T-helper 22 cell (primary cell): ENCODE data around the gene MTR.
"Not testable (repeated sequence)": the region's sequence is repeated elsewhere in the genome, so short reads cannot be mapped to it uniquely, and the experiment has no call there.

ENCODE experiments used
- DNase-seq: peaks from one replicate; pipeline ENCODE4 v3.0.0-alpha.2; 2020; ENCODE audit warnings: low read depth

MTR gene

GRCh38 chr1:236834876-236835275 lies 39.8 kb downstream of the MTR start:
- no peak for DNase-seq

GRCh38 chr1:236835491-236835890 lies 40.4 kb downstream of the MTR start:
- no peak for DNase-seq

GRCh38 chr1:236836157-236836556 lies 41.1 kb downstream of the MTR start:
- DNase-seq, result no peak

GRCh38 chr1:236837115-236837514 lies 42.0 kb downstream of the MTR start:
- no peak for DNase-seq

- no peak for DNase-seq
Observed at GRCh38 chr1:236837897-236838296, 42.8 kb downstream of the MTR start.

GRCh38 chr1:236841341-236841740 lies 46.2 kb downstream of the MTR start:
- DNase-seq, result no peak

GRCh38 chr1:236844499-236845271 lies 49.6 kb downstream of the MTR start:
- DNase-seq, result no peak

DNA sequence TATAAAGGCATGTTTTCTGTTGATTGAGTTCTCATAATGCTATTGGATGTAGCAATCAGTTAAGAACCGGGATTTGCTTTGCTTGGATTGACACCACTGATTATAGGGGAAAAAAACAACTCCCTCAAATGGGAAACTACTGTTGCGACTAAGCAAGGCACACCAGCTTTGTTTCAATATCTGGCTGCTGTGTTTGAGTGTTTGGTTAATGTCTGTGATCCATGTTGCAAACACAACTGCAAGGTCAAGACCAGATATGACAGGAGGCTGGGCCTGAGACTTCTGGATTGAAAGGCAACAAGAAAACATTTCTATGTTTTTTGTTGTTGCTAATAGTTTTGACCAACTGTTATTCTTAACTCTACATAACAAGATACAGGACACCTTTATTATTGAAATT lies 50.7 kb downstream of the MTR start:
- DNase-seq, result no peak

DNA sequence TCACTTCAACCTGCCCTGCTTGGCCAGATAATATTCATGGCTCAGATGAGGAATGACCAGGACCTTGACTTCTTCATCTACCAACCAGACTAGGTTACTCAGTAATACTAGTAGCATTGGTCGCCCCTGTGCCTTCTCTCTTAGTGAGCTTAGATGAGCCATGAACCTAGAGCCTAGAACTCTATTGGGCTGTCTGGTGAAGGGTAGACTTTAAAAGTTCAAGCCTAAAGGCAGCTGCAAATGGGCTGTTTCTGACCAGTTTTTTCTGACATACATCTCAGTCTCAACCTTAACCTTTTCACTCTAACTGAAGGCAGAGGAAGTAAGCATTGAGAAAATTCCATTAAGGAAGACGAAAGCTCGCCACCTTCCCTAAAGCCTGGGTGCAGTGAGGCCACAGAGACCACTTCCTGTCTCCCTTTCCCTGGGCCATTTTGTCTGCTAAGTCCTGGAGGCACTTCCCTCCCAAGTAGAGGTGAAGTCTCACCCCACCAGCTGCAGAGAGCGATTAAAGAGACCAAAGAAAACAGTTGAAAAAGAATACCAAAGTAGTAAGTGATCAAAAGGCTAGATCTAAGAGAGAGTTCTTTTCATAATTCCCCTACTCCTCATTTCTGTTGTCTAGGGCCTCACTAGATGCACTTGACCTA lies 53.3 kb downstream of the MTR start:
- DNase-seq, result no peak

DNA sequence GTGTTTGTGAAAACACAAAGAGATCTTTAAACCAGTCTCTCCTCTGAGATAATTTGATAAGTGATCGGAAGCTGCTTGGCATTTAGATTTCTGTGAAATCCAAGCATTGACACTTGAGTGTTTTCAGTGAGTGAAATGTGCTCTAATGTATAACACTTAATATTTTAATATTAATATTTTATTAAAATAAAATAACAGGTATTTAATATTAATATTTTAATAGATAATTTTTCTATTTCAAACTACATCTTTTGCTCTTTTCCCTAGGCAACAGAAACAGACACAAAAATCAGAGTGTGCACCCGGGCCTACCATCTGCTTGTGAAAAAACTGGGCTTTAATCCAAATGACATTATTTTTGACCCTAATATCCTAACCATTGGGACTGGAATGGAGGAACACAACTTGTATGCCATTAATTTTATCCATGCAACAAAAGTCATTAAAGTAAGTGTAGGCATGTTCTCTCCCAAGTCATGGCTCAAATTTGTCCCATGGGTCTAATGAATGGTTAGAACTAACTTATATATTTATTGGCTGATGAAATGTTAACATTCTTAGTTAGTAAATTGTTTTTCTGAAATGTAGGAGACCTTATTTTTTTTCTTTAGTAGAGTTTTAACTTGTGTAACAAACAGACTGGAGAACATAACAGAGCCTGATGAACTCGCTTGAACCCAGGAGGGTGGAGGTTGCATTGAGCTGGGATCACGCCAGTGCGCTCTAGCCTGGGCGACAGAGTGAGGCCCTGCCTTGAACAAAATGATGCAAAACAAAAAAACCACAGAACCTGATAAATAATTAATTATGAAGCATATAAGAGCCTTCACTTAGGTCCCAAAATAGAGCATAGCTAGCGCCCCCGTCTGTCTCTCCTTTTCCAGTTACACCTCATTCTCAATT lies 55.2 kb downstream of the MTR start:
- no peak for DNase-seq

GRCh38 chr1:236851871-236852270 lies 56.8 kb downstream of the MTR start:
- DNase-seq, result no peak

DNA sequence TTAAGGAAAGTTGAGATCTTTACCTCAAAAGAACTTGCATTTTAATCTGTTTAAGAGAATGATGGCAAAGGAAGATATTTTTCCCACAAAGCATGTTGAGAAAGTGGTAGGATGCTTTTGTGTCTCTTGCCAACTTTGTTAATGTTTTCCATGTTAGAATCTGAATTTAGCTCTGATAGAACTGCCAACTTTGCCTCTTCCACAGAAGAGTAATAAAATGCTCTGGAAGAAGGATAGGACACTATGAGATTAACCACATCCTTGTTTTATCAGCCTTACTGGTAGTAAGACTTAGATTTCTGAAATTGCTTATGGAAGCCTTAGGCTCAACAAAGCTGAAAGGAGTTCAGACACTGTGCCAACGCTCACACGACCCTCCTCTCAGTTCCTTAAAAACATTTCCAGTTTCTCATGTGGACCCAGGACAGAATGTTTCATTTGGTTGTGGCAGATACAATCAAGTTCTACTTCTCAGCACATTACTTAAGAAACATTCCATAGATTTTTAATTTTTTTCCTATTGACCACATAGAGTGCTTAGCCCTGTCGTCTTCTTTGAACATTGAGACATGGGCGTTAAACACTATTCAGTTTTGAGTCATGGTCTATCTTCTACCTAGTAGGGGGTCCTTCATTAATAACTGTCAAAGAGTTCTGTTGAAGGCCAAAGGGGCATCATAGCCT lies 59.0 kb downstream of the MTR start:
- no peak for DNase-seq

DNA sequence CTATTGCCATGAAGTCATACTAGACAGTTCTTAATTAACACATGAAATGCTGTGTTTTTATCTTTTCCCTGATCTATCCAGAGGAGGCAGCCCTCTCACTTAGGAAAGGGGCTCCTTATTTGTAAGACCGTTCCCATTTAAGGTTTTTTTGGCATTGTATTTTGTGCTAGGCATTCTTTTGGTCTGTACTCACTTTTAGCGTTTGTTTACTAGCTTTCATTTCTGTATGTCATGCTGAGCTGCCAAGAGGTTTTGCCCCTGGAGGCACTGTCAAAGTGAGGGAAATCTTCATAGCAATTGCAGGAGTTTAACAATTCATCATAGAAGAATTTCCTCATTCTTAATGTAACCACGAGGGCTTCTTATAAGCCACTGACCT lies 59.5 kb downstream of the MTR start:
- no peak for DNase-seq

- not testable (repeated sequence) for DNase-seq
Observed at GRCh38 chr1:236856649-236857048, 61.6 kb downstream of the MTR start.

DNA sequence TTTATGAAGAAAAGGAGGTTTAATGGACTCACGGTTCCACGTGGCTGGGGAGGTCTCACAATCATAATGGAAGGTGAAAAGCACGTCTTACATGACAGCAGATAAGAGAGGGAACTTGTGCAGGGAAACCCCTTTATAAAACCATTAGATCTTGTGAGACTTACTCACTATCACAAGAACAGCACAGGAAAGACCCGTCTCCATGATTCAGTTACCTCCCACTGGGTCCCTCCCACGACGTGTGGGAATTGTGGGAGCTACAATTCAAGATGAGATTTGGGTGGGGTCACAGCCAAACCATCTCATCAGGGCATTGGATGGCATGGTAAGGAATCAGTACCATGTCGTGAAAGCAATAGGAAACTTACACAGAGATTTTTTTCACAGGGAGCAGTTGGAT lies 63.1 kb downstream of the MTR start:
- DNase-seq, result no peak

GRCh38 chr1:236860101-236860500 lies 65.0 kb downstream of the MTR start:
- no peak for DNase-seq

DNA sequence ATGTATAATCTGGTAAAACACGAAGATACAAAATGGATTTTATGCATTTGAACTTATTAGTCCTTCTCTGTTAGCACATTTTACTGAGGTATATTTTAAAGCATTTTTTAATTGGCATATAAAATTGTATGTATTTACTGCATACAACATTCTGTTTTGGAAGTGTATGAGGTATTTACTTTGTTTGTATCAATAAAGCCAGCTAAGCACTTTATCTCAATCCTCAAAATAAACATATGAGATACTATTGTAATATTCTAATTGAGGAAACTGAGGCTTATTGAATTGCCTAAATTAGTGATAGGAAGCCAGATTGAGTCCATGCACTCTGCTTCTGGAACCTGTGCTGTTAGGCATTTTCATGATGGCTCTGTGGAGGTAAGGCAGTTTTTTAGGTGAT lies 65.6 kb downstream of the MTR start:
- DNase-seq, result no peak

DNA sequence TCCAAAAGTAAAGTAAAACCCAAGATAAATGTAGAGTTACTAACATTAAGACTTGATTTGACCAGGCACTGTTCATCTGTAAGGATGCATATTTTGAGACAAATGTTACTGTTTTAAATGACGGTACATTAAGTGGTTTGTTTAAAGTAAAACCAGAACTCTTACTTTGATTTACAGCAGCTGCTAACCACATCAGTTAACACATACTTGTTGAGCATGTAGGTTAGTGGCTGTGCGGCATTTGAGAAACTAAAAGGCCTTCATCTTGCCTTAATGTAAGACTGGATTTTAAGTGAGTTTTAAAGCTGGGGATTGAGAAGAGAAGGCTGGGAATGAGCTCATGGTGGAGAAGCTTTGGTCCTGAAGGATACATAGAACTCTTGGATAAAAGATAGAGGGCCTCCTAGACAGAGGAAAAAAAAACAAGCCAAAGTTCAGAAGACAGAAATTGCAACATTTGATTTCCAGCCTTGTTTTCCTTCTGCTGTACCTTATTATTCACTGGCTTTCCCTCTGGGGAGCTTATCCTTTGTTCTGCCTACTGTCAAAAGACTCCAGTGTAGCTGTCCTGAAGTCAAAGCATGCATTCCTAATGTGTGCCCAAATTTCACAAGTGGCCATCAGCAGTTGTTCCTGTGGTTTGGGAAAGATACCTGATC lies 66.6 kb downstream of the MTR start:
- no peak for DNase-seq

DNA sequence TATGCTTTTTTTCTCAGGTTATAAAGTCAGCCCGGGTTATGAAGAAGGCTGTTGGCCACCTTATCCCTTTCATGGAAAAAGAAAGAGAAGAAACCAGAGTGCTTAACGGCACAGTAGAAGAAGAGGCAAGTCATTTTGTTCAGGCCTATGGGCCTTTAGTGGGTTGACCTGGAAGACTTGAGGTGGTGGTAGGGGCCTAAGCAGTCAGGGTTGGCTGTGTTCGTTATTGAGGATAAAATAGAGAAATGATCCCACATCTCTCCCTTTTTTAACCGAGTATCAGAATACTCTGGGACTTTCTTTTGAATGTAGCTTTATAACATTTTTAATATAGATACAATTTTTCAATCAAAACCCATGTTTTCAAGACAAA lies 67.1 kb downstream of the MTR start:
- no peak for DNase-seq

DNA sequence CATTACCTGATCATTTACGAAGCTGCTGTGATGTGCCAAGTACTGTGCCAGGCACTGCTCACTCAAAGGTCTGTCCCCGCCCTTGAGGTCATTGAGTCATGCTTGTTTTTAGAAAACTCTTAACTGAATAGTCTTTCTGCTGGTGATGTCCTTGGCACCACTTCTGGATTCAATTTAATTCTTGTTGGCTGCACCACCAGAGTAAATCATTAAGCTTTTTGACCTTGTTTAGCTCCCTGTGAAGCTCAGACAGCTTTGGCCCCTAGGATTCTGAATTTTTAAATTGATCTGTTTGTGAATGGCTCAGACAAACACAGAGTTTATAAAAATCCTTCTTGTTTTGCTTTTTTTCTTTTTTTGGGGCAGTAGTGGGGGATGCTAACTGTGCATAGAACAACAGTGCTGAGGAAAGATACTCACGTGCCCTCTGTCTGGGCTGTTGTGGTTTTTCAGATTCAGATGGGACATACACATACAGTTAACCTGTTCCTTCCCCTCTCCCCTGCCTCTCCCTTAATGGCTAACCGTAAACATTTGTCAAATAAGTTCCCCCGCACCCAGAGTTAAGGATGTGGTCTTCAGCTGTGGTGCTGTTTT lies 67.6 kb downstream of the MTR start:
- no peak for DNase-seq

DNA sequence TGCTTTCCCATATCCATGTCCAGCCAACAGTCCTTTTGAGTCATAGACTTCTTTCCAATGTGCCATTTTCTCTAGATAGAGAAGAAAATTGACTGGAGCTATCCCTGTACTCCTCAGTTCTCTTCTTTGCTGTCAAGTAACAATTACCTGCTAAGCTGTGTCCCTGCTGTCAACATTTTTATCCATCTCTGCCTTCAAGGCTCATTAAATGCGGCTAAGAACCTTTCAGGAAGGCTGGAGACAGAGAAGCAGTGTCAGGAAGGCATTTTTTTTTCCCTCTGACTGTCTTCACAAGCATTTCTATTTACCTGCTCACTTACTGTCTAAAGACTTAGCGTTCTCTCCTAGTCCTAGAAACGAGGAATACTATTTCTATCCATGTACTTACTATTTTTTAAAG lies 69.1 kb downstream of the MTR start:
- DNase-seq, result no peak
